Stimulated activated CD4-positive, alpha-beta T cell treated with anti-CD3 and anti-CD28 coated beads, Interleukin-4, amount 100 ng/mL, for 48 hours (primary cell): ENCODE data around the gene SGPL1.
"Not testable (repeated sequence)": the region's sequence is repeated elsewhere in the genome, so short reads cannot be mapped to it uniquely, and the experiment has no call there.

Experiments used
- DNase-seq, 2 donors: peaks; one replicate each; pipeline ENCODE4 v3.0.0-alpha.2; 2020; ENCODE audit warnings: low read depth in 2 of 2

SGPL1 gene

DNA sequence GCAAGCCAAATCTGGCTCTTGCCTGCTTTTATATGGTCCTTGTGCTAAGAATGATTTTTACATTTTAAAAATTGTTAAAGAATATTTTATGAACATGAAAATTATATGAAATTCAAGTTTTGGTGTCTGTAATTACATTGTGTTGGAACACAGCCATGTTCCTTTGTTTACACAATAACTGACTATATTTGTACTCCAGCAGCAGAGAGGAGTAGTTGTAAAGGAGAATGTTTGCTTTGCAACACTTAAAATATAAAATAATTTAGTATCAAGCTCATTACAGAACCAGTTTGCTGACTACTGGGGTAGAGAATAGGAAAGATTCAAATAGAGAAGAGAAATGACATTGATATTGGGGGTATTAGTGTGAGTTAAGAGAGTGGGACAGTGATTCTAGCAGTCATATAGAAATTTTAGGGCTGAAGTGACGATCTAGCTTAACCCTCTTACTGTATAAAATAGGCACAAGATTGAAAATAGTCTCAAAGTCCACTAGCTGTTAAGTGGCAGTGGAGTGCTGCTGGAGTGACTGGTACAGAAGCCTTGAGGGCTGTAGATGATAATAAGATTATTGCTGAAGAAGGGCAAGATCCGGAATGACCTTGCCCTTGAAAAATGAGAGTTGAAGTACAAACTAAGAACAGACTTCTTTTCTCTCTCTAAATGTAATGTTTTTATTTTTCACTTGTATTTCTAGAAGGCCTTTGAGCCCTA lies 28.2 kb downstream of the SGPL1 start:
- DNase-seq: no peak

- no peak for DNase-seq
These were observed 29.5 kb downstream of the SGPL1 start for GRCh38 chr10:70845256-70845655.

DNA sequence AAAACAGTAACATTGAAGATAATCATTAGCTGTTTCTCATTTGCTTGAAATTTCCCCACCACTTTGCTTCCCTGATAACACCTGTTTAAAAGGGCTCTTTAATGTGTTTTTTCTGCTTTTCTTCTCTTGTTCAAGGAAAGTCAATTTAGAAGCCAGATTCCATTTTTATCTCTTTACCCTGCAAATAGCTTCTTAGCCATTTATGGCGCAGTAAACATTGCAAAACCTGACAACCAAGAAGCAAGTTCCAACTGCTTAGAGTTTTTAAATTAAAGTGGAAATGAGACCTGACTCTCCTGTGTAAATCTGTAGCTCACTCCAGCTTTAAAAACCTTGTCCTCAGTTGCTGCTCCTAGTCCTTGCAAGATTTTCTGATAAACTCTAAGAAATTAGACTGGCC lies 30.1 kb downstream of the SGPL1 start:
- DNase-seq: no peak

DNA sequence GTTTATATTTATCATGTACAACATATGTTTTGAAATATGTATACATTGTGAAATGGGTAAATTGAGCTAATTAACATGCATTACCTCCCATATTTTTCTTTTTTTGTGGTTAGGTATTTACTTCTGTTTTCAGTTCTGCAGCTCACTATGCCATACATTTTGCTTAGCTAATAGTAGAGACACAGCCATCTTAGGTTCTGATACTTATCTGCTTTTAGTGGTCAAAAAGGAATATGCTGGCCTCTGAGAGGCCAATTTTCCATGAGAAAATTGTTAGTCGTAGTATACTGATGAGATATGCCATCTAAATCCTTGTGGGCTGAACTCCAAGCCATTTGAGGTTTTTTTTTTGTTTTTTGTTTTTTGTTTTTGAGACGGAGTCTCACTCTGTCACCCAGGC lies 31.0 kb downstream of the SGPL1 start:
- DNase-seq: no peak

GRCh38 chr10:70847659-70848360 lies 32.1 kb downstream of the SGPL1 start:
- no peak for DNase-seq

- DNase-seq: no peak
These were observed 33.9 kb downstream of the SGPL1 start for GRCh38 chr10:70849582-70850016.

GRCh38 chr10:70850097-70850496 lies 34.3 kb downstream of the SGPL1 start:
- no peak for DNase-seq

GRCh38 chr10:70851597-70852475 lies 36.1 kb downstream of the SGPL1 start:
- DNase-seq: no peak

GRCh38 chr10:70853038-70853437 lies 37.3 kb downstream of the SGPL1 start:
- DNase-seq: no peak

DNA sequence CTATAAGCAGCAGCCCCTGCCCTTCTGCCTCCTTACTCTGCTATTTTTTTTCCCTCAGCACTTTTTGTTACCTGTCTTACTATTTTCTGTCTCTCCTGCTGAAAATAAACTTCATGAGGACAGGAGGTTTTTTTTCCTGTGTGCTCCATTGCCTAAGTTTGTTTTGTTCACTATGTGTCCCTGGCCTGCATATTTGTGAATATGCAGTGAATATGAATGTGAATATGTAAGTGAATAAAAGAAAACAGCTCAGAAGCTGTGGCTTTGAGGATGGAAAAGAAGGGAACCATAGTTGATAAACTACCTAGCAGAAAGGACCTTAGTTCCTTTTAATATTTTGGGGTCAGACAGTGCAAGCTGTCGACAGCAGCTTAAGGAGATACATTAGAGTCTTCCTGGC lies 37.7 kb downstream of the SGPL1 start:
- DNase-seq: no peak

DNA sequence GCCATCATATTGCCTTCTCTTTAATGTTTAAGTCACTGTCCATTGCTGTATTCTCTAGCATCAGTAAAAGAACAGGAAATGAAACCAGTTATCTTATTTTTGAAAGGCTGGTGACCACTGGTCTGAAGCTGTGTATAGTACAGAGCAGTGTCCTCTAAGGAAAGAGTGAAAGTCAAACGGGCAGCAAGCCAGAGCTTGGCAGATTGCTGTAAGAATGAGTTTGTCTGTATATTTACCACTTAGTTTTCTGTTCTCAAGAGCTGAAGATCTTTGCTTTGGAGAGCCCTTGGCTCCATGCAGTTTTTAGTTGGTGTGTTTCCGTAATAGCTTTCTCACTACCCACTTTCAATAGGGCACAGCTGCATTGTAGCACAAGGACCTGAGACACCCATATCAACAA lies 40.7 kb downstream of the SGPL1 start:
- DNase-seq: no peak

- DNase-seq: no peak
These were observed 43.0 kb downstream of the SGPL1 start for GRCh38 chr10:70858759-70859158.

GRCh38 chr10:70861495-70862197 lies 45.9 kb downstream of the SGPL1 start:
- not testable (repeated sequence) for DNase-seq

GRCh38 chr10:70863470-70864160 lies 47.9 kb downstream of the SGPL1 start:
- DNase-seq: no peak

DNA sequence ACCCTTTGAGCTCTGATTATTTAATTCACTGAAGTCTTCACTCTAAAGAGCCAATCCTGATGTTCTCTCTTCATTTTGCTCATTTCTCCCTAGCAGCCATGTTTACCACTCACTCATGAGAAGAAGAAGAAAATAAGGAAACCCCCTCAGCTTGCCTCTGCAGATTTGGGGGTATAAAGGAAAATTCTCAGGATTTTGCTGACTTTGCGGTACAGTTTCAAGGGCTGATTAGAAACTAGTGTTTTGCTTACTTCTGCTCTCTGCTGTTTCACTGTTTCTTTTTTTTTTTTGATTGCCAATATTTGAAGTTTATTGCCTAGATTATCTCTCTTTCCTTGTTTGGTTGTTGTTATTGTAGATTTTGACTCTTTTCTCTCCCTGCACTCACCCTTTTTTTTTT lies 49.2 kb downstream of the SGPL1 start:
- DNase-seq: no peak

DNA sequence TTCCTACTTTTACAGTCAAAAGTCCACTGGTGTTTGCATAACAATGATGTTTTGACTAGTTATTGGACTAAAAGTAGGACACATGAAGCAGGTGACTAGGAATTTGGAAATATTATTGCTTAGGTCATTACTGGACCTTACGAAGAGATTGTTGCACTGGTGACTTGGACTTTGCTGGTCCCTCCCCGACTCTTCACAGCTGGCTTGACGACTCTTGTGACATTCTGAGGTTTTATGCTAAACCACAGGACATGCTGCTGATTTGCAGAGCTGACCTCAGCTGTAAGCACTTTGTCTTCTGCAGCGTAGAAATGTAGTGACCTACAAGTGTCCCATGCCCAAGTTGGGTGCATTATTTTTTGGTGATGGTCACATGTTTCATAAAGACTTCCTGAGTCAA lies 50.7 kb downstream of the SGPL1 start:
- no peak for DNase-seq

GRCh38 chr10:70872291-70872690 lies 56.5 kb downstream of the SGPL1 start:
- no peak for DNase-seq

GRCh38 chr10:70874061-70874460 lies 58.3 kb downstream of the SGPL1 start:
- DNase-seq: no peak

GRCh38 chr10:70879207-70879606 lies 63.5 kb downstream of the SGPL1 start:
- DNase-seq: no peak

DNA sequence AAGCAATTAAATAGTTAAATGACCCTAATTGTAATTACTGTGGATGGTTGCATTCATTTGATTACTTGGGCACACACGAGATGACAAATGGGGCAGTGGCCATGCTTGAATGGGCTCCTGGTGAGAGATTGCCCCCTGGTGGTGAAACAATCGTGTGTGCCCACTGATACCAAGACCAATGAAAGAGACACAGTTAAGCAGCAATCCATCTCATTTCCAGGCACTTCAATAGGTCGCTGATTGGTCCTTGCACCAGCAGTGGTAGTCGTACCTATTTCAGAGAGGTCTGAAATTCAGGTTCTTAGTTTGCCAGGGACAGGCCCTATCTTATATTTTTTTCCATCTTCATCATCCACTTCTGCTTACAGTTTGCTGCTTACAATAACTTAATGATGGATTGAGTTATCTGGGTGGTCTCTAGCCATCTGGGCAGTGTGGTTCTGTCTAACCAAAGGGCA lies 64.4 kb downstream of the SGPL1 start:
- peak; percentile 63 to 74 for DNase-seq

GRCh38 chr10:70884741-70885140 lies 69.0 kb downstream of the SGPL1 start:
- DNase-seq: no peak
